ENCODE measurements around the gene STRA8. TPM values are rescaled to one million over a fixed set of nuclear protein-coding genes. Genes with fewer than 3 reads are reported as not detected.

Gene STRA8
- total and polyA plus RNA-seq, 7 donors, result not detected

DNA sequence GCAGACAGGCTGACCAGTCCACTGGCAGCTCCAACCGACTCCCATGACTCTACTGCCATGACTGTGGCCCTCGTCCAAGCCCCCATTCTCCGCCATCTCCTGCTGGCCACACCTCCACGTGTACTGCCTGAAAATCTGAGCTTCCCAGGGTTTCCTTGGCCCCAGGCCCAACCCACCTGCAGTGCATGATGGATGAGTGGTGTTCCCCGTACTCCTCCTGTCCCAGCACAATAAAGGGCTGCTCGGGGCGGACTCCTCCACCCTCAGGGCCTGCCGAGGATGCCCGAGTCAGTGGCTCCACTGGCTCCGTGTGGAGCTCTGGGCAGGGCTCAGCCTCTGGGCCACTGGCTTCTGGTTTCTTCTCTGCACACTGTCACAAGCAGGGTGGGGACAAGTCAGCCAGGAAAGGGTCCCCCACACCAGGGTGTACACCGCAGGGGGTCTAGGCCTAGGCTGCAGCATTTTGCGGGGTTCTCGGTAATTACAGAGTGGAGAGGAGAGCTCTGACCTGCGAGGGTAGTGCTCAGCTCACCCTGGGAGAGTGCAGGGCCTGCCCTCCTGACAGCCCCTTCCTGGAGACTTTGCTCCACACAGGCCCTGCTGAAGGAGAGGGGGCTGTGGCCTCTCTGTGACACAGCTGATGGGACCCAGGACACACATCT, 37.5 kb upstream of the STRA8 start:
- Histone ChIP-seq H3K27me3 (ENCODE audit: insufficient read depth in 3 of 3, low read length in 2 of 3) (no peaks in the 10 kb centered on the region), H3K4me3 (no peak overlapping the region), H3K36me3 (ENCODE audit: insufficient read depth in 1 of 2, low read depth in 1 of 2) (peaks cover 10 to 99% of the 10 kb centered on the region in 2 donors), H3K9me3 (no peaks in the 10 kb centered on the region), H3K4me1 (peaks cover 5% of the 10 kb centered on the region), H3K27ac (no peak overlapping the region)
- TF ChIP-seq, protein P1, sequence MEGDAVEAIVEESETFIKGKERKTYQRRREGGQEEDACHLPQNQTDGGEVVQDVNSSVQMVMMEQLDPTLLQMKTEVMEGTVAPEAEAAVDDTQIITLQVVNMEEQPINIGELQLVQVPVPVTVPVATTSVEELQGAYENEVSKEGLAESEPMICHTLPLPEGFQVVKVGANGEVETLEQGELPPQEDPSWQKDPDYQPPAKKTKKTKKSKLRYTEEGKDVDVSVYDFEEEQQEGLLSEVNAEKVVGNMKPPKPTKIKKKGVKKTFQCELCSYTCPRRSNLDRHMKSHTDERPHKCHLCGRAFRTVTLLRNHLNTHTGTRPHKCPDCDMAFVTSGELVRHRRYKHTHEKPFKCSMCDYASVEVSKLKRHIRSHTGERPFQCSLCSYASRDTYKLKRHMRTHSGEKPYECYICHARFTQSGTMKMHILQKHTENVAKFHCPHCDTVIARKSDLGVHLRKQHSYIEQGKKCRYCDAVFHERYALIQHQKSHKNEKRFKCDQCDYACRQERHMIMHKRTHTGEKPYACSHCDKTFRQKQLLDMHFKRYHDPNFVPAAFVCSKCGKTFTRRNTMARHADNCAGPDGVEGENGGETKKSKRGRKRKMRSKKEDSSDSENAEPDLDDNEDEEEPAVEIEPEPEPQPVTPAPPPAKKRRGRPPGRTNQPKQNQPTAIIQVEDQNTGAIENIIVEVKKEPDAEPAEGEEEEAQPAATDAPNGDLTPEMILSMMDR (IDR thresholded peaks at IDR 0.05), result no peak
- no peak for DNase-seq
- intact Hi-C loops (cut with DNase I), result no loop called here
- peak in 1 of 4 donors; percentile 9 for ATAC-seq
- 92 to 94% (median 93%) methylated on average over 14 of the region's 14 CpGs for WGBS, 3 donors

- H3K4me1 ChIP-seq, result peaks cover 6% of the 10 kb centered on the region
- intact Hi-C loops (cut with DNase I), result no loop called here
- H3K27me3 ChIP-seq (ENCODE audit: insufficient read depth in 3 of 3, low read length in 2 of 3), result no peaks in the 10 kb centered on the region
- ATAC-seq (no peak), DNase-seq (no peak)
- no peak overlapping the region for H3K27ac ChIP-seq
- no peak overlapping the region for H3K4me3 ChIP-seq
- 81 to 89% (median 84%) methylated on average over 2 of the region's 2 CpGs for WGBS, 3 donors
- TF ChIP-seq, protein P1 (IDR thresholded peaks at IDR 0.05), result no peak
- peaks cover 10 to 99% of the 10 kb centered on the region in 2 donors for H3K36me3 ChIP-seq (ENCODE audit: insufficient read depth in 1 of 2, low read depth in 1 of 2)
- no peaks in the 10 kb centered on the region for H3K9me3 ChIP-seq
These were observed 36.3 kb upstream of the STRA8 start for GRCh38 chr7:135197343-135197742.

GRCh38 chr7:135197906-135198655, 35.6 kb upstream of the STRA8 start:
- 90 to 94% (median 93%) methylated on average over 15 of the region's 15 CpGs for WGBS, 3 donors
- ATAC-seq (no peak), DNase-seq (no peak)
- Histone ChIP-seq H3K4me1 (peaks cover 6% of the 10 kb centered on the region), H3K9me3 (no peaks in the 10 kb centered on the region), H3K36me3 (ENCODE audit: insufficient read depth in 1 of 2, low read depth in 1 of 2) (peaks cover 10 to 99% of the 10 kb centered on the region in 2 donors), H3K4me3 (no peak overlapping the region), H3K27ac (no peak overlapping the region), H3K27me3 (ENCODE audit: insufficient read depth in 3 of 3, low read length in 2 of 3) (no peaks in the 10 kb centered on the region)
- intact Hi-C loops (cut with DNase I), result no loop called here
- TF ChIP-seq, protein P1 (IDR thresholded peaks at IDR 0.05), result no peak

DNA sequence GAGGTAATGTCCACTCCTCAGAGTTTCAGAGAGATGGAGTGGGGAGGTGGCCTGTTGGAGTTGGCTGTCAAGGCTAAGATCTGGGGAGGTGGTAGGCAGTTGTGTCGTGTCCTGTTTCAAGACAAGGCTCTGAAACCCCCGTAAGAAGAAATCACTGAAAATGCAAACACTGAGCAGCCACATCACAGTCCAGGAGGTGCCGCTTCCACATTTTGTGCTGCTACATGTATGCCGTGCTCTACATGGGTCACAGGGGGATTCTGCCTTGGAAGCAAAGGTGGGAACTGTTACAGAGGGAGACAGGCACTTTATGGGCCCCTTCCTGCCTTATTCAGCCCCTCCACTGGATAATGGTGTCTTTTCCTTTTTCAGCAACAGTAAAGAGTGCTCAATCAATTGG, 34.2 kb upstream of the STRA8 start:
- H3K27ac ChIP-seq, result no peak overlapping the region
- 85 to 90% (median 89%) methylated on average over 4 of the region's 4 CpGs for WGBS, 3 donors
- no peak overlapping the region for H3K4me3 ChIP-seq
- no peaks in the 10 kb centered on the region for H3K9me3 ChIP-seq
- intact Hi-C loops (cut with DNase I), result no loop called here
- H3K27me3 ChIP-seq (ENCODE audit: insufficient read depth in 3 of 3, low read length in 2 of 3), result no peaks in the 10 kb centered on the region
- peaks cover 10 to 99% of the 10 kb centered on the region in 2 donors for H3K36me3 ChIP-seq (ENCODE audit: insufficient read depth in 1 of 2, low read depth in 1 of 2)
- H3K4me1 ChIP-seq, result peaks cover 6% of the 10 kb centered on the region
- TF ChIP-seq, protein P1 (IDR thresholded peaks at IDR 0.05), result no peak
- DNase-seq, result no peak
- ATAC-seq, result no peak

Data from psoas muscle (tissue), 8 donors.